ENCODE measurements around the gene SUSD1. TPM values are rescaled to one million over a fixed set of nuclear protein-coding genes. Genes with fewer than 3 reads are reported as not detected.

The SUSD1 gene
- total and polyA plus RNA-seq, 9 of the 15 experiments (the other 6 are each of a cell fraction or from before 2014, with no cell fraction given) = 10.9 to 44.4 (median 36.1) TPM

DNA sequence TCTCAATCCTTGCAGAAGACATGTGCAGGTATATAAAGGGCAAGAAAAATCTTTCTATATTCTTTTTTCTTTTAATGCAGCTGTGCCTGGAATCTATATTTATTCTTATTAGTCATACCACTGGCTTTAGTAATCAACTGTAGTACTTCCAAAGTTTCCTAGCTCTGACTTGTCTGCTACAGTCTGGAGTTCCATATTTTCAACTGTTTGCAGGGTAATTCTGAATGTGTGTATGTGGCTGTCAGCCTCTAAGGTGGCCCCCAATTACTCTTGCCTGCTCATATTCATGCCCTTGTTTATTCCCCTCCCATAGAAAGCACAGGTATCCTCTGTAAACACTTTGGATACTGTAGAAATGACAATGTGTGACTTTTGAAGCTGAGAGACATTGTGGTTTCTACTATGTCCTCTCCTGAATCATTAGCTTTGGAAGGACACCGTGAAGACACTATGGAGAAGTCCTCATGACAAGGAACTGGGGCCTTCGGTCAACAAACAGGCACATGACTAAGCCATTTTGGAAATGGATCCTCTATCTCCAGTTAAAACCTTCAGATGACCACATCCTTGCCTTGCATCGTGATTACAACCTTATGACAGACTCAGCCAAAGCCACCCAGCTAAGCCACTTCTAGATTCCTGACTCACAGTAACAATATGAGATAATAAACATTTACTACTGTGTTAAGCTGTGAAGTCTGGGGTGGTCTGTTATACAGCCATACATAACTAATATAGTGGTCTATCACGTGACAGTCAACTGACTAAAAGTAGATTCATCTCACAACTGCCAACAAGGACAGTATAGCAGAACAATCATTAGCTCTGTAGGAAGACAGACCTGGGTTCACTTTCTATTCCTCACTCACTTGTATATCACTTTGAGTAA lies 49.5 kb upstream of the SUSD1 start (continued):
- TF ChIP-seq, protein P1, sequence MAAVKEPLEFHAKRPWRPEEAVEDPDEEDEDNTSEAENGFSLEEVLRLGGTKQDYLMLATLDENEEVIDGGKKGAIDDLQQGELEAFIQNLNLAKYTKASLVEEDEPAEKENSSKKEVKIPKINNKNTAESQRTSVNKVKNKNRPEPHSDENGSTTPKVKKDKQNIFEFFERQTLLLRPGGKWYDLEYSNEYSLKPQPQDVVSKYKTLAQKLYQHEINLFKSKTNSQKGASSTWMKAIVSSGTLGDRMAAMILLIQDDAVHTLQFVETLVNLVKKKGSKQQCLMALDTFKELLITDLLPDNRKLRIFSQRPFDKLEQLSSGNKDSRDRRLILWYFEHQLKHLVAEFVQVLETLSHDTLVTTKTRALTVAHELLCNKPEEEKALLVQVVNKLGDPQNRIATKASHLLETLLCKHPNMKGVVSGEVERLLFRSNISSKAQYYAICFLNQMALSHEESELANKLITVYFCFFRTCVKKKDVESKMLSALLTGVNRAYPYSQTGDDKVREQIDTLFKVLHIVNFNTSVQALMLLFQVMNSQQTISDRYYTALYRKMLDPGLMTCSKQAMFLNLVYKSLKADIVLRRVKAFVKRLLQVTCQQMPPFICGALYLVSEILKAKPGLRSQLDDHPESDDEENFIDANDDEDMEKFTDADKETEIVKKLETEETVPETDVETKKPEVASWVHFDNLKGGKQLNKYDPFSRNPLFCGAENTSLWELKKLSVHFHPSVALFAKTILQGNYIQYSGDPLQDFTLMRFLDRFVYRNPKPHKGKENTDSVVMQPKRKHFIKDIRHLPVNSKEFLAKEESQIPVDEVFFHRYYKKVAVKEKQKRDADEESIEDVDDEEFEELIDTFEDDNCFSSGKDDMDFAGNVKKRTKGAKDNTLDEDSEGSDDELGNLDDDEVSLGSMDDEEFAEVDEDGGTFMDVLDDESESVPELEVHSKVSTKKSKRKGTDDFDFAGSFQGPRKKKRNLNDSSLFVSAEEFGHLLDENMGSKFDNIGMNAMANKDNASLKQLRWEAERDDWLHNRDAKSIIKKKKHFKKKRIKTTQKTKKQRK (IDR thresholded peaks at IDR 0.05; ENCODE audit: borderline replicate concordance, low read depth, low read length) = no peak
- TF ChIP-seq PCBP2 (IDR thresholded peaks at IDR 0.05; ENCODE audit: low read depth, low read length, poor library complexity, severe bottlenecking) (no peak), E2F3 (CRISPR knock-in tag; IDR thresholded peaks at IDR 0.05) (no peak), HNRNPL (IDR thresholded peaks at IDR 0.05; ENCODE audit: low read depth, low read length) (no peak), ZSCAN32 (CRISPR knock-in tag; IDR thresholded peaks at IDR 0.05) (0 out of 2 replicates have a peak, but pooled peaks have one; percentile 5), SRSF1 (IDR thresholded peaks at IDR 0.05; ENCODE audit: low read depth, low read length) (no peak), KDM4B (IDR thresholded peaks at IDR 0.05; ENCODE audit: borderline replicate concordance in 2 of 2, low read depth in 1 of 2) (no peak), TEAD1 (CRISPR knock-in tag; IDR thresholded peaks at IDR 0.05) (peak; percentile 25 to 91; a peak in 3 of 4 replicates), ZNF707 (CRISPR knock-in tag; conservative IDR thresholded peaks at IDR 0.05) (no peak)
- TF ChIP-seq, protein P2, sequence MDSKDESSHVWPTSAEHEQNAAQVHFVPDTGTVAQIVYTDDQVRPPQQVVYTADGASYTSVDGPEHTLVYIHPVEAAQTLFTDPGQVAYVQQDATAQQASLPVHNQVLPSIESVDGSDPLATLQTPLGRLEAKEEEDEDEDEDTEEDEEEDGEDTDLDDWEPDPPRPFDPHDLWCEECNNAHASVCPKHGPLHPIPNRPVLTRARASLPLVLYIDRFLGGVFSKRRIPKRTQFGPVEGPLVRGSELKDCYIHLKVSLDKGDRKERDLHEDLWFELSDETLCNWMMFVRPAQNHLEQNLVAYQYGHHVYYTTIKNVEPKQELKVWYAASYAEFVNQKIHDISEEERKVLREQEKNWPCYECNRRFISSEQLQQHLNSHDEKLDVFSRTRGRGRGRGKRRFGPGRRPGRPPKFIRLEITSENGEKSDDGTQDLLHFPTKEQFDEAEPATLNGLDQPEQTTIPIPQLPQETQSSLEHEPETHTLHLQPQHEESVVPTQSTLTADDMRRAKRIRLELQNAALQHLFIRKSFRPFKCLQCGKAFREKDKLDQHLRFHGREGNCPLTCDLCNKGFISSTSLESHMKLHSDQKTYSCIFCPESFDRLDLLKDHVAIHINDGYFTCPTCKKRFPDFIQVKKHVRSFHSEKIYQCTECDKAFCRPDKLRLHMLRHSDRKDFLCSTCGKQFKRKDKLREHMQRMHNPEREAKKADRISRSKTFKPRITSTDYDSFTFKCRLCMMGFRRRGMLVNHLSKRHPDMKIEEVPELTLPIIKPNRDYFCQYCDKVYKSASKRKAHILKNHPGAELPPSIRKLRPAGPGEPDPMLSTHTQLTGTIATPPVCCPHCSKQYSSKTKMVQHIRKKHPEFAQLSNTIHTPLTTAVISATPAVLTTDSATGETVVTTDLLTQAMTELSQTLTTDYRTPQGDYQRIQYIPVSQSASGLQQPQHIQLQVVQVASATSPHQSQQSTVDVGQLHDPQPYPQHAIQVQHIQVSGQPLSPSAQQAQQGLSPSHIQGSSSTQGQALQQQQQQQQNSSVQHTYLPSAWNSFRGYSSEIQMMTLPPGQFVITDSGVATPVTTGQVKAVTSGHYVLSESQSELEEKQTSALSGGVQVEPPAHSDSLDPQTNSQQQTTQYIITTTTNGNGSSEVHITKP (IDR thresholded peaks at IDR 0.05; ENCODE audit: partially characterized antibody) = peak; percentile 39
- TF ChIP-seq, protein P3, sequence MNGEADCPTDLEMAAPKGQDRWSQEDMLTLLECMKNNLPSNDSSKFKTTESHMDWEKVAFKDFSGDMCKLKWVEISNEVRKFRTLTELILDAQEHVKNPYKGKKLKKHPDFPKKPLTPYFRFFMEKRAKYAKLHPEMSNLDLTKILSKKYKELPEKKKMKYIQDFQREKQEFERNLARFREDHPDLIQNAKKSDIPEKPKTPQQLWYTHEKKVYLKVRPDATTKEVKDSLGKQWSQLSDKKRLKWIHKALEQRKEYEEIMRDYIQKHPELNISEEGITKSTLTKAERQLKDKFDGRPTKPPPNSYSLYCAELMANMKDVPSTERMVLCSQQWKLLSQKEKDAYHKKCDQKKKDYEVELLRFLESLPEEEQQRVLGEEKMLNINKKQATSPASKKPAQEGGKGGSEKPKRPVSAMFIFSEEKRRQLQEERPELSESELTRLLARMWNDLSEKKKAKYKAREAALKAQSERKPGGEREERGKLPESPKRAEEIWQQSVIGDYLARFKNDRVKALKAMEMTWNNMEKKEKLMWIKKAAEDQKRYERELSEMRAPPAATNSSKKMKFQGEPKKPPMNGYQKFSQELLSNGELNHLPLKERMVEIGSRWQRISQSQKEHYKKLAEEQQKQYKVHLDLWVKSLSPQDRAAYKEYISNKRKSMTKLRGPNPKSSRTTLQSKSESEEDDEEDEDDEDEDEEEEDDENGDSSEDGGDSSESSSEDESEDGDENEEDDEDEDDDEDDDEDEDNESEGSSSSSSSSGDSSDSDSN (IDR thresholded peaks at IDR 0.05; ENCODE audit: borderline replicate concordance in 1 of 2, low read depth in 2 of 2, low read length in 2 of 2) = no peak
- TF ChIP-seq, protein P4, sequence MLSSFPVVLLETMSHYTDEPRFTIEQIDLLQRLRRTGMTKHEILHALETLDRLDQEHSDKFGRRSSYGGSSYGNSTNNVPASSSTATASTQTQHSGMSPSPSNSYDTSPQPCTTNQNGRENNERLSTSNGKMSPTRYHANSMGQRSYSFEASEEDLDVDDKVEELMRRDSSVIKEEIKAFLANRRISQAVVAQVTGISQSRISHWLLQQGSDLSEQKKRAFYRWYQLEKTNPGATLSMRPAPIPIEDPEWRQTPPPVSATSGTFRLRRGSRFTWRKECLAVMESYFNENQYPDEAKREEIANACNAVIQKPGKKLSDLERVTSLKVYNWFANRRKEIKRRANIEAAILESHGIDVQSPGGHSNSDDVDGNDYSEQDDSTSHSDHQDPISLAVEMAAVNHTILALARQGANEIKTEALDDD (IDR thresholded peaks at IDR 0.05) = peak; percentile 91
- TF ChIP-seq, protein P5, sequence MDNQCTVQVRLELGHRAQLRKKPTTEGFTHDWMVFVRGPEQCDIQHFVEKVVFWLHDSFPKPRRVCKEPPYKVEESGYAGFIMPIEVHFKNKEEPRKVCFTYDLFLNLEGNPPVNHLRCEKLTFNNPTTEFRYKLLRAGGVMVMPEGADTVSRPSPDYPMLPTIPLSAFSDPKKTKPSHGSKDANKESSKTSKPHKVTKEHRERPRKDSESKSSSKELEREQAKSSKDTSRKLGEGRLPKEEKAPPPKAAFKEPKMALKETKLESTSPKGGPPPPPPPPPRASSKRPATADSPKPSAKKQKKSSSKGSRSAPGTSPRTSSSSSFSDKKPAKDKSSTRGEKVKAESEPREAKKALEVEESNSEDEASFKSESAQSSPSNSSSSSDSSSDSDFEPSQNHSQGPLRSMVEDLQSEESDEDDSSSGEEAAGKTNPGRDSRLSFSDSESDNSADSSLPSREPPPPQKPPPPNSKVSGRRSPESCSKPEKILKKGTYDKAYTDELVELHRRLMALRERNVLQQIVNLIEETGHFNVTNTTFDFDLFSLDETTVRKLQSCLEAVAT (IDR thresholded peaks at IDR 0.05) = no peak

Measured in K562 (cell line).